Activated CD4-positive, alpha-beta T cell treated with anti-CD3 and anti-CD28 coated beads for 1 hour (primary cell): ENCODE data around the gene GALNT12.
A peak's percentile ranks its signal among the peaks of the same experiment; 100 is the strongest.

Experiments used
- DNase-seq: peaks from one replicate; pipeline ENCODE4 v3.0.0-alpha.2; 2020

GALNT12 gene

DNA sequence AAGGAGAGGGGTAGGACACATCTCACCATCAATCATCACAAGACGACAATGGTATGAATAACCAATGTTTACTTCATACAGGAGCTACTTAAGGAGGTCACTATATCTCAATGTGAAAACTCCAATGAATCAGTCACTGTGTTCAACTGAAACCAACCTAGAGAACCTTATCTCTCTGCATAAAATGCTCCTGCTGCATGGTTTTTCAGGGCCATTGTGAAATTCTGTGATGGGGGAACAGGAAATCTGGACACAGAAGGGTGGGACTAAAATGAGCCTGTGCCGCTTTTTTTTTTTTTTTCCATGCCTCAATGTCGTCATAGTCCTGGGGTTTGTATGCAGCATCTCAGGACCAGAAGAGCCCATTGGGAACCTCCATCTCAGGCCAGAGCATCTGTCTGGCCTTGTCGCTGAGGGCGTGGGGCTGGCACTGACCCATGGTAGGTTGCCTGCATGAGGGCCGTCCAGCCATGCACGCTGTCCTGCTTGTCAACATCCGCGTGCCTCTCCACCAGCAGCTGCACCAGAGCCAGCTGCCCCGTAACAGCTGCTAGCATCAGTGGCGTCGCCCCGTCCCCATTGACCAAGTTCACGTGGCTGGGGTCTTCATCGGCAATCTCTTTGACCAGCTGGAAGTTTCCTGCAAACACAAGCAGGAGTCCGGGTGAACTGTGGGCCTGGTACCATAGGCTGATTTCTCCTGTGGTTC, 23.8 kb upstream of the GALNT12 start:
- DNase-seq, result no peak

DNA sequence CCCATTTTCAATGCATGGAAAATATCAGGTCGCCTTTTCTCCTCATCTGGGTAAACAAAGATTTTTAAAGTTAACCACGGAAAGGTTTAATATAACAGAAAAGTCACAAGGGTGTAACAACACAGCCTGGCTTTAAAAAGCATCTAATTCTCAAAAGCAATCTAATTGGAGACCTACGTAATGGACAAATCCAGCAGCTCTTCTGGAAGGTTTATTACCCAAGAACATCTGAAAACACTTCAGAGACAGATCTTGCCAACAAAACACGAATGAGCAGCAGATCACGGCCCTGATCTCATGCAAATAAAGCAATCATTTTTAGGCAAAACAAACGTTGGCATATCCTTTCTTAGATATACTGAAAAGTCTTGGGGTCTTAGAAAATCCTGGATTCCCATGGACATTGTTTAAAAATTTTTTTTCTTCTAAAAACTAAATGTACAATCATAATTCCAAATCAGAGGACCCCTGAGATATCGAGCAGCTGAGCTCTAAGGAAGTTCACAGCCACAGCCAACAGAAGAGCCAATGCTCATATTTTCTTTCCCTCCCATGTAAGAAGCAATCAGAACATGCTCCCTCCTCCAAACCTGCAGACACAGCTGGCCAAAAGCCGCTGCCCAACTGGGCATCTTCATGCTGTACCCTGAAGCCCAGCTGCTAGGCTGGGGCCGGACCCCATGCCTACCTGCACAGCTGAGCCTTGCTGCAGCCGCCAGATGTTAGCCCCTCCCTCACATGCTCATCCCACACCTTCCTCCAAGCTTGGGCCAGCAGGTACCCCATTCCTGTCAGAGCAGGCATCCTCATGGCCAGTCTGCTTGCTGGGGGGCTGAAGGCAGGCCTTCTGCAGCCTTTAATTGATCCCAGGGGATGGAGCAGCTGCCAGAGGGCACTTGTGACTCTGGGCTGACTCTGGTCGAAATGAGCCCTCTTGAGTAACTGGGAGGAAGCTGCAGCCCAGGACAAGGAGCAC, 22.4 kb upstream of the GALNT12 start:
- no peak for DNase-seq

DNA sequence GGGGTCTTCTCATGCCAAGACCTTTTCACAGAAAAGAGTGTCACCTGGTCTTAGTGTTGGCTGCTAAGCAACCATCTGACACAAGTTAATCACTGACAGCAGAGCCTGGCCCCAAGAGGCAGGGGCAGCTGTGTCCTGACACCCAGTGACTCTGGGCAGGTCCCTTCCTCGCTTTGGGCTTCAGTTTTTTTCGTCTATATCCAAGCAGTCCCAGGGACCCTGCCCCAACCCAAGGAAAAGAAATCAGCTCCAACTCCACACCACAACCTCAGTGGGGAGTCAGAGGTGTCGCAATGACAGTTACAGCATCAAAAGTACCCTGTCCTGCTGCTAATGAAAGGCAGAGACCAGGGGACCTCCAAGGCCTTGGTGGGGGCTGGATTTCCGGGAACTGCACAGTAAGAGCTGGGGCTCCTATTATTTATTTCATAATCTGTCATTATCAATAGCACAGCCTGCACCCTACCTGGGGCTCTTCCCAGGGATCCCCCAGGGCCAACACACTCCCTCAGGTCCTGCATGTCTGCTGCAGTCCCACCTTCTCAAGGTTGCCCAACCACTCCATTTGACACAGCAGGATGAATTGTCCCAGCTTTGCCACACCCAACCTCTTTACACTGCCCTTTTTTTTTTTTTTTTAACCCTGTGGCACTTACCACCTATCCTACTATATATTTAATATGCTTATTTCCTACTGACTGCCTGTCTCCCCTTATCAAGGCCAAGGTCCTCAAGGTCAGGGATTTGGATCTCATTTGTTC, 20.5 kb upstream of the GALNT12 start:
- DNase-seq, result no peak

DNA sequence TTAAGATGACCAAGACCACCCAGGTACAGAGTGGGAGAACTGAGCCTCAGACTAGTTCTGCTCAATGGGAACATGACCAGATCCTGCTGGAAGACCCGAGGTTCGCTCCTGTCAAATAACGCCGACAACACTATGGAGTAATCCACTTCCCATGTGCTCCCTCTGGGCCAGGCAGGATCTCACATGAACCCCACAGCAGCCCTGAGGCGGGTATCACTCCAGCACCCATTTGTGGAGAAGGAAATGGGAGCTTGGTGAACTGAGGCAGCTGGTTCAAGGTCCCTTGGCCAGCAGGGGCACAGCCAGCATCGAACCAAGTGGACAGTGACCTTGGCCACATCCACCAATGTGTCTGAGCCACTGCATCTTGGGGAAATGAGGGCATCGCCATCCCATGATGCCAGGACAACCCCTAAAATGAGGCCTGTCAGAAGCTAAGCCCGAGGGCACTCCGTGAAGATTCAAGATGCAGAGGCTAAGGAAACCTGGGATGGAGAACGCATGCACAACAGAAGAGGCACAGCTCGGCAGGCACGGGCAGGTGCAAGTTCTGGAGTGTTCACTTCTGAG, 19.6 kb upstream of the GALNT12 start:
- no peak for DNase-seq

DNA sequence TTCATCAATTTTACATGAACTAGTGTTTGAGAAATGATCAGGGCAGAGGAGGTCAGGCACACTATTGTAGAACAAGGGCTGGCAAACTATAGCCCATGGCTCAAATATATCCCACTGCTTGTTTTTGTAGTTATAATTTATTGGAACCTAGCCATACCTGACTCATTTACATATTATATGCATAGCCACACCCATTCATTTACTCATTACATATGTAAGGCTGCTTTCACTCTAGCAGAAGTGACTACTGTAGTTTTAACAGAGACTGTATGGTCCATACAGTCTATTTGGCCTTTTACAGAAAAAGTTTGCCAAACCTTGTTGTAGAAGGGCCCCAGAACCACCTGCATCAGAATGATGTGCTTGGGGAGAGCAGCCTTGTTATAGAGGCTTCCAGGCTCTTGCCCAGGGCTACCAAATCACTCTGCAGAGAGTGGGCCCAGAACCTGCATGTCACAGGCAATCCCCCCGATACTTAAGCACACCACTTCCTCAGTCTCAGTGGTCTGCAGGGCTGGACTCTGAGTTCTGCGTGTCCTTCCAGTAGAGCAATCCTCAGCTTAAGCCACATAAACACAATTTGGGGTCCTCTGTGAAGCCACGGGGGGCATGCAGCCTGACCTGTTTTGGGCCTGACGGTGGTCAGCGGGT, 17.9 kb upstream of the GALNT12 start:
- DNase-seq, result no peak

DNA sequence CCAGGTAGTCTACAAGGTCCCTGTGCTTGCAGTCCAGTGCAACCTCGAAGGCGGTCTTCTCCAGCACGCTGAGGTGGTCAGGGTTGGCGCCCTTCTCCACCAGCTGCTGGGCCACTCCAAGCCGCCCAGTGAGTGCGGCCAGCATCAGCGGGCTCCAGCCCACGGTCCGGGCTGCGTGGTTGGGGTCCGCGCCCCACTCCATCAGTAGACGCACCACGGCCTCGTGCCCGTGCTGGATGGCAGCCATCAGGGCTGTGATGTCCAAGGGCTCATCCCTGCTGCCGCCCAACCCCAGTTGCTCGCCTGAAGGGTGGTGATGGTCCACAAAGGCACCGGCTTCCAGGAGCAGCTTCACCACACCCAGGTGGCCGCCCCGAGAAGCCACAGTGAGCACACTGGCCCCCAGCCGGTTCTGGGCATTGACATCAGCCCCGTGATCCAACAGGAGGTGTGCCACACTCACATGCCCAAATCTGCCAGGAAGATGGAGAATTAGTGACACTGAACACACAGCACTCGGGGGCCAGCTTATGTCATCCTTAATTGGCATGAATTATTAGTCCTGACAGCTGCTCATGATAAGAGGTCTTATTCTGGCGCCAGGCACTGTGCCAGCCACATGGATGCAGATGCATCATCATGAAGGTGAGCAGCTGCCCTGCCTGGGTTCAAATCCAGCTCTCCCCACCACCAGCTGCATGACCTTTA, 17.2 kb upstream of the GALNT12 start:
- no peak for DNase-seq

DNA sequence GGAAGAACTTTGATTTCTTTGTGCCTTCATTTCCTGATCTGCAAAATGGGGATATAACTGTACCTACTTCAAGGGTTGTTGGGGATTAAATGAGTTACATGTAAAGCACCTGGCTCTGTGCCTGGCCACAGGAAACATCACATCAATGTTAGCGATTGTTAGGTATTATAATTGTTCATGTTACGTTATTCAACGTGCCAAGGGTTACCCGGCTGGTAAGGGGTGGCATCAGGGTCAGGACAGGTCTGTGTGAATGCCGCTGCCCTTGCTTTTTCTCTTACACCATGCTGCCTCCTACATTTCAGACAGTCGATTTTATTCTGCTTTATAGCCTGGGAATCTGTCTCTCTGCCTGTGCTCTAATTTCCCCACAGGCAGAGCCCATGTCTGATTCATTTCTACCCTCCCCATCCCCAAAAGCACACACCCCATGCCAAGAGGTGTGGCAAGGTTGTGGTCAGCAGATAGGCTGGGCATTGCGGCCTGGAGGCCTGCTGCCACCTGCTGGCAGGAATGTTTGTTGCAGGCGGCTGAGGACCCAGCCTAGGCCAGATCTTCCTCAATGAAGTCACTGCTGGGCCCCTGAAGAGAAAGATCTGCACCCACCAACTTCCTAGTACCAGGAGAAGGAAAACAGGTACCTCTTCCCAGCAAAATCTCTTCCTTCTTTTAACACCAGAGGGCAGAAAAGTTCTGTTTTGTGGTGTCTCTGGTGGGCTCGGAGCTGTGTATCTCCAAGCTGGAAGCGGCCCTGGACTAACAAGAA, 16.4 kb upstream of the GALNT12 start:
- peak; percentile 30 for DNase-seq

DNA sequence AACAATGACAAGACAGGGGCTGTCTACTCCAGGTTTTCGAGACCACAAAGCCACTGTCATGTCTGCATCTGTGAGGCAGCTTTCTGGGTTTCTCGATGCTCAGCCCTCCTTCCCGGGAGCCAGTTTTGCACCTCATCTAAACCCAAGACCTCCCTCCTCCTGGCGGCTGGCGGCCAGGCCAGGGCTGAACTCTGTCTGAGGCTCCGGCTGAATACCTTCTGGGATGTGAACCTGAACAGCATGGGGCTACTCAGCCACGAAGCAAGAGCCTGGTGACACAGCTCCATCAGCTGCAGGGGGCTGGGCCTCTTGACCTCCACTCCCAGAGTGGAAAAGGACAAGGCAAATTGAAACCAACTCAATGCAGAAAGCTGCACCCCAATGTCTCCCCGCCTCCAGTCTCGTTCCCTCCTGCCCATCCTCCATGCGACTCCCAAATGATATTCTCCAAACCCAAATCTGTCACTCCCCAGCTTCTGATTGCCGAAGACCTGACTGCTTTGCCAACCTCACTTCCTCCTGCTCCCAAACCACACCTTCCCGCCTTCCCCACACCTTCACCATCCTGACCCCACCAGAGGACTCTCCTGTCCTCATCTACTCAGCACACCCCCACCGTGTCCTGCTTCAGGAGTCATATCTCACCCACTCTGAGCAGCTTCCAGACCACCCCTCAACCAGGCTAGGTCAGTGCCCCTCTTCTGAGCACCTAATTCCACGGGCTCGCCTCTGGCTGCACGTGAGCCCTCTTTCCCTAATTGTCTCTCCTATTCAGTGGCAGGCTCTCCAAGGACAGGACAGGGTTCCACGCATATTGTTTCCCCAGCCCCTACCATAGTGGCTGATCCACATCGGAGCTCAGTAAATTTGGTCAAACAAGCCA, 15.6 kb upstream of the GALNT12 start:
- no peak for DNase-seq

DNA sequence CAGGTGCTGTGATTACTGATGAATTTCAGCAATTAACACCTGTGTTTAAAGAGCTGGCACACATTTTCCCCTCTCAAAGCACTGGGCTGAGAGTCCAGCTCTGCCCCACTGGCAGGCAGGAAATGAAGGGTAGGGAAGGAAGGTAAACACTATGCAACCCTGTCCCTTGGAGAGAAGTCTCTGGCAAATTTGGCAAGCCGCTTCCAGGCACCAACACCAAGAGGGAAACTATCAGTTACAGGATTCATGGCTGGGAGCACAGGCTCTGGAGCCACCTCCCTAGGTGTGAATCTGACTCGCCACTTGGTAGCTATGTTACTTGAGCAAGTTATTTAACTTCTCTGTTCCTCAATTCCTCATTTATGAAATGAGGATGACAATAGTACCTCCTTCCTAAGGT, 14.4 kb upstream of the GALNT12 start:
- DNase-seq, result no peak

DNA sequence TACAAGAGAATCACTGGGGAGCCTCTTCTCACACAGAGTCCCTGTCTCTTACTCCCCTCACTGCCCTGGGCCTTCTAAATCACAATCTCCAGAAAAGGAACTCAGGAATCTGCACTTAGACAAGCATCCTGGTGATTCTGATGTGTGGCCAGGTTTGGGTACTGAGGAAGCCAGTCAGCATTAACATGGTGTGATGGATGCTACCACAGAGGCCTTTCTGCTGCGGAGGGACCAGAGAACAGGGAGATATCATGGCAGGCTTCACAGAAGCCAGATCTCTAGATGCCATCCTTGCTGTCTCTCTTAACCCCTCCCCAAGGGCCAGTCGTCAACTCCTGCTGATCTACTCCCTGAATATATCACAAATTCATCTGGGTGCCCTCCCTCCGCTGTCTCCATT, 12.7 kb upstream of the GALNT12 start:
- DNase-seq, result no peak

DNA sequence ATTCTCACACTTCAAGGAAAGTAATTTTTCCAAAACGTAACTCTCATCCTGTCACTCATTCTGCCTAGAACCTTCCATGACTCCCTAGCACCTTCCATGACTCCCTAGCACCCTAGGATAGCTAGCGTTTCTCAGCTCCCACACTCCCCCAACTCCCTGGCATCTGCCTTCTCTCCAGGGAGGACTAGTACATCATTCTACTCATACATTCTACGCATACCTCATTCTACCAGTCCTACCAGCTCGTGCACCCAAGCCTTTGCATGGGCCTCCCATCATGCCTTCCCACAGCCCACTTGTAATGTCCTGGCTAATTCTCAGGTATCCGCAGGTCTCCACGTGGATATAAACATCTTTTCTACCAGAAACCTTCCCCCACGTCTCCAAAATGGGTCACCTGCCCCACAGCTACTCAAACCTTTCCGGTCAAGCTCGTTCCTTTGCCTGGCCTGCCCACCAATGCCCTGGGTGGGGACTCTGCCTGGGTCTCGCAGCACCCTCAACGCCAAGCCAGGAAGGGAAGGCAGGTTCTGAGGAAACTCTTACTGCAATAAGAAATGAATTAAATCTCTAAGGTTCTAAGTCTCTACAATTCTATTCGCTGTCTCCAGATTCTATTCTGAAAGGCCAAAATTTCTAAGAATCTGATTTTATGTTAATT, 12.0 kb upstream of the GALNT12 start:
- DNase-seq, result no peak

DNA sequence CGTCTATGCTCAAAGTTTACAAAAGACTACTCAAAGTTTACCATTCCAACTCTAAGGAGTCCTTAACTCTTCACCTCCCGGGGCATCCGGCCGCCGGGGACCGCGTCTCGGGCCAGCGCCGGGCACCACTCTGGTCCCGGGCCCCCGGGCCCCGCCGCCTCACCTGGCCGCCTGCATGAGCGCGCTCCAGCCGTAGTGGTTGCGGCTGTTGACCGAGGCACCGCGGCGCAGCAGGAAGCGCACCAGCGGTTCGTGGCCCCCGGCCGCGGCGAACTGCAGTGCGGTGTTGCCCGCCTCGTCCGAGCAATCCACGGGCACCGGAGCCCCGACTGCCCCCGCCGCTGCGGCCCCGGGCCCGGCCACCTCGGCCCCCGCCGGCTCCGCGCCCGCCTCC, 11.5 kb upstream of the GALNT12 start:
- DNase-seq, result no peak

DNA sequence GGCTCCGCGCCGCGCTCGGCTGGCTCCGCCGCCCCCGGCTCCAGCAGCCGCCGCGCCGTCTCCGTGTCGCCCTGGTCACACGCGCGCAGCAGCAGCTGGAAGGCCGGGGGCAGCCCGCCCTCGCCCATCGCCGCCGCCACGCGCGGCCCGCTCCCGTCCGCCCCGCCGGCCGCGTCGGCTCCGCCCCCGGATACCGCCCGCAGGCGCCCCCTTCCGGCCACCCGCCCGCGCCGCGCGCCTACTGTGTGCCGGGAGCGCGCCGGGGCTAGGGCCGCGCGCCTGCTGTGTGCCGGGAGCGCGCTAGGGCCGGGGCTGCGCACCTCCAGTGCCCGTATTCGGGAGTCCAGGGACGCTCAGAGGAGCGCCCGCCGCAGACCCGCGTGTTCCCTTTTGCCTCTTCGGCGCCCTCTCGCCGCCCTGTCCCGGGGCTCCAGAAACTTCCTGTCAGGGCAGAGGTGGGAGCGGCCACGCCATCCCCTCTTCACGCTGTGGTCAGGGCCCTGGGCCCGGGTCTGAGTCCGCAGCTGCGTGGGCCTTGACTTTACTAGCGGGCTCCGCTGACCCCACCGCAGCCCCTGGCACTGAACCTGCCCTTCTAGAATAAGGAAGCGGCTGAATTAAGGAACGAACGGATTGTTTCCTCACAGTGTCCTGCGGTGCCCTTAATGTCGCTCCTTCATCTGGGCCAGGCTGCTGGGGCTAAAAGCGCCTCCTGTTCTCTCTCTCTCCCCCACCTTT, 10.9 kb upstream of the GALNT12 start, which contains the start of gene ANKS6:
Gene ANKS6, minus strand, starts transcription at position 192 of the 738 bp plus-strand sequence. Its CDS starts 64 bp downstream, at position 128.
- DNase-seq, result peak; percentile 75

DNA sequence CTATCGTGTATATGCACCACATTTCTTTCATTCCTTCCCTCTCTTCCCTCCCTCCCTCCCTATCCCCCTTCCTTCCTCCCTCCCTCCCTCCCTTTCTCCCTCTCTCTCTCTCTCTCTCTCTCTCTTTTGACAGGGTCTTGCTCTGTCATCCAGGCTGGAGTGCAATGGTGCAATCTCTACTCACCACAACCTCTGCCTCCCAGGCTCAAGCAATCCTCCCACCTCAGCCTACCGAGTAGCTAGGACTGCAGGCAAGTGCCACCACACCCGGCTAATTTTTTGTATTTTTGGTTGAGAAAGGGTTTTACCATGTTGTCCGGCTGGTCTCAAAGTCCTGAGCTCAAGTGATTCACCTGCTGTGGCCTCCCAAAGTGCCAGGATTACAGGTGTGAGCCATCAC, 10.0 kb upstream of the GALNT12 start:
- no peak for DNase-seq

DNA sequence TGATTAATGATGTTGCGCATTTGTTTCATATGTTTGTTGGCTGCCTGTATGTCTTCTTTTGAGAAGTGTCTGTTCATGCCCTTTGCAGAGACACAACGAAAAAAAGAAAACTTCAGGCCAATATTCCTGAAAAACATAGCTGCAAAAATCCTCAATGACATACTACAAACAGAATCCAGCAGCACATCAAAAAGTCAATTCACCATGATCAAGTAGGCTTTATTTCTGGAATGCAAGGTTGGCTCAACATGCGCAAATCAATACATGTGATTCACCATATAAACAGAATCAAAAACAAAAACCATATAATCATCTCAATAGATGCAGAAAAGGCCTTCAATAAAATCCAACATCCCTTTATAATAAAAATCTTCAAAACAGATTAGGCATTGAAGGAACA, 9.2 kb upstream of the GALNT12 start:
- no peak for DNase-seq

DNA sequence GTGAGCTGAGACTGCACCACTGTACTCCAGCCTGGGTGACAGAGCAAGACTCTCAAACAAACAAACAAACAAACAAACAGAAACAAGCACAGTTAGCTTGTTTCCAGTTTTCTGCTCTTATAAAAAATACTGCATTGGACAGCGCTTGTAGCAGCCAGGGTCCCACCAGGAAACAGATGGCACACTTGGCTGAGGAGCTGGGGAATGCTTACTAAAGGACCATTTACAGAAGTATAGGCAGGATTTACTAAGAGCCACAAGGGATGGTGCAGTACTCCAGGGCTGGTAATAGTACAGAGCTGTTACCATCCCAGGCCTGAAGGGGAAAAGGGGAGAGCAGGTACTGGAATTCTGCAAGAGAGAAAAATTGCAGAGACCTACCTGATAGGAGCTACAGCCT, 5.9 kb upstream of the GALNT12 start:
- DNase-seq, result no peak

DNA sequence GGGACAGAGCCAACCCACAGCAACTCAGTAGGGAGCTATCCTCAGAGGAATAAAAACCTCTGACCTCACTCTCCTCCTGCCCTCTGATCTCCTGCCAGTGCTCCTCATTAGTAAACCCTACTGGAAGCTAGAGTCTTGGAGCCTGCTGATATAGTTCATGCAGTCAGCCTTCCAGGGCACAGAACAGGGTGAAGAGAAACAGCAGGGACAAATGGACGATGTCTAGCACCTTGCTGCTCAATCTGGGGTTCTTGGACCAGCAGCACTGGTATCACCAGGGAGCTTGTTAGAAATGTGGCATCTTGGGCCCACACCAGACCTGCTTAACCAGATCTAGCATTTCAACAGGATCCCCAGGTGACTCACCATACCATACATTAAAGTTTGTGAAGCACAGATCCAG, 5.5 kb upstream of the GALNT12 start:
- no peak for DNase-seq

DNA sequence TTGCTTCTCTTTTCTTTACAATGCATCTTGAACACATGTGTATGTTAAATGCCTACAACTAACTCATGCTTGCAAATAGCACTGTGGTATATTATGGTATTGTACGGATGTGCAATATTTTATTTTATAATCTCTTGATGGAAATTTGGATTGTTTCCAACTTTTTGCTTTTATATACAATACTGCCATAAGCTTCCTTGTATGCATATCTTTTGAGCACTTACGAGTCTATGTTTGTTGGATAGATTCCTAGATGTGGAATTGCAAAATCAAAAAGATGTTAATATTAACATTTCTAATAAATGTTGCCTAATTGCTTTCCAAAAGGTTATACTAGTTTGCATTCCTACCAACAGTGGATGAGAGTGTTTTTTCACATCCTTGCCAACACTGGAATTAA, 3.4 kb upstream of the GALNT12 start:
- no peak for DNase-seq
